Measurements from ENCODE around the gene TTC34.

The TTC34 gene

GRCh38 chr1:2606881-2607621, 194.4 kb downstream of the TTC34 start:
- TF ChIP-seq, protein P1, sequence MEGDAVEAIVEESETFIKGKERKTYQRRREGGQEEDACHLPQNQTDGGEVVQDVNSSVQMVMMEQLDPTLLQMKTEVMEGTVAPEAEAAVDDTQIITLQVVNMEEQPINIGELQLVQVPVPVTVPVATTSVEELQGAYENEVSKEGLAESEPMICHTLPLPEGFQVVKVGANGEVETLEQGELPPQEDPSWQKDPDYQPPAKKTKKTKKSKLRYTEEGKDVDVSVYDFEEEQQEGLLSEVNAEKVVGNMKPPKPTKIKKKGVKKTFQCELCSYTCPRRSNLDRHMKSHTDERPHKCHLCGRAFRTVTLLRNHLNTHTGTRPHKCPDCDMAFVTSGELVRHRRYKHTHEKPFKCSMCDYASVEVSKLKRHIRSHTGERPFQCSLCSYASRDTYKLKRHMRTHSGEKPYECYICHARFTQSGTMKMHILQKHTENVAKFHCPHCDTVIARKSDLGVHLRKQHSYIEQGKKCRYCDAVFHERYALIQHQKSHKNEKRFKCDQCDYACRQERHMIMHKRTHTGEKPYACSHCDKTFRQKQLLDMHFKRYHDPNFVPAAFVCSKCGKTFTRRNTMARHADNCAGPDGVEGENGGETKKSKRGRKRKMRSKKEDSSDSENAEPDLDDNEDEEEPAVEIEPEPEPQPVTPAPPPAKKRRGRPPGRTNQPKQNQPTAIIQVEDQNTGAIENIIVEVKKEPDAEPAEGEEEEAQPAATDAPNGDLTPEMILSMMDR (IDR thresholded peaks at IDR 0.05; ENCODE audit: low read depth, low read length), result no peak
- no peak for TF ChIP-seq EZH2phosphoT487 (IDR thresholded peaks at IDR 0.05; ENCODE audit: low read depth)
- H3K36me3 ChIP-seq (replicated peaks; ENCODE audit: low read depth, low read length), result no peaks in the 10 kb centered on the region

GRCh38 chr1:2606396-2606880, 195.1 kb downstream of the TTC34 start:
- Histone ChIP-seq H3K79me2 (ENCODE audit: low read length) (no peaks in the 10 kb centered on the region), H3K4me2 (ENCODE audit: low read length) (no peak overlapping the region), H4K20me1 (ENCODE audit: insufficient read depth, low read length) (no peaks in the 10 kb centered on the region), H3K4me1 (ENCODE audit: low read length) (no peaks in the 10 kb centered on the region), H3K27me3 (ENCODE audit: low read depth, low read length) (no peaks in the 10 kb centered on the region), H3K9ac (ENCODE audit: low read length) (no peak overlapping the region), H3K9me3 (ENCODE audit: insufficient read depth, low read length) (no peaks in the 10 kb centered on the region), H2AFZ (ENCODE audit: low read depth, low read length) (no peak overlapping the region), H3K27ac (ENCODE audit: low read length) (no peak overlapping the region), H3K4me3 (ENCODE audit: low read length) (no peak overlapping the region), H3K36me3 (replicated peaks; ENCODE audit: low read depth, low read length) (no peaks in the 10 kb centered on the region)
- TF ChIP-seq, protein P1 (IDR thresholded peaks at IDR 0.05; ENCODE audit: low read depth, low read length), result no peak
- TF ChIP-seq EZH2phosphoT487 (IDR thresholded peaks at IDR 0.05; ENCODE audit: low read depth), result no peak

More at GRCh38 chr1:2606881-2607621, 194.4 kb downstream of the TTC34 start:
- H4K20me1 ChIP-seq (ENCODE audit: insufficient read depth, low read length), result no peaks in the 10 kb centered on the region
- no peaks in the 10 kb centered on the region for H3K27me3 ChIP-seq (ENCODE audit: low read depth, low read length)
- H2AFZ ChIP-seq (ENCODE audit: low read depth, low read length), result no peak overlapping the region
- no peak overlapping the region for H3K9ac ChIP-seq (ENCODE audit: low read length)
- no peaks in the 10 kb centered on the region for H3K9me3 ChIP-seq (ENCODE audit: insufficient read depth, low read length)
- H3K79me2 ChIP-seq (ENCODE audit: low read length), result no peaks in the 10 kb centered on the region
- no peaks in the 10 kb centered on the region for H3K4me1 ChIP-seq (ENCODE audit: low read length)
- H3K4me3 ChIP-seq (ENCODE audit: low read length), result no peak overlapping the region
- no peak overlapping the region for H3K27ac ChIP-seq (ENCODE audit: low read length)
- H3K4me2 ChIP-seq (ENCODE audit: low read length), result no peak overlapping the region

- no peaks in the 10 kb centered on the region for H3K9me3 ChIP-seq (ENCODE audit: insufficient read depth, low read length)
- no peaks in the 10 kb centered on the region for H3K79me2 ChIP-seq (ENCODE audit: low read length)
- H3K4me1 ChIP-seq (ENCODE audit: low read length), result no peaks in the 10 kb centered on the region
- no peak overlapping the region for H3K4me2 ChIP-seq (ENCODE audit: low read length)
- H3K9ac ChIP-seq (ENCODE audit: low read length), result no peak overlapping the region
- no peak overlapping the region for H3K4me3 ChIP-seq (ENCODE audit: low read length)
- no peaks in the 10 kb centered on the region for H3K36me3 ChIP-seq (replicated peaks; ENCODE audit: low read depth, low read length)
- no peaks in the 10 kb centered on the region for H3K27me3 ChIP-seq (ENCODE audit: low read depth, low read length)
- no peak overlapping the region for H3K27ac ChIP-seq (ENCODE audit: low read length)
- H4K20me1 ChIP-seq (ENCODE audit: insufficient read depth, low read length), result no peaks in the 10 kb centered on the region
- TF ChIP-seq EZH2phosphoT487 (IDR thresholded peaks at IDR 0.05; ENCODE audit: low read depth), result no peak
- TF ChIP-seq, protein P1 (IDR thresholded peaks at IDR 0.05; ENCODE audit: low read depth, low read length), result no peak
- no peak overlapping the region for H2AFZ ChIP-seq (ENCODE audit: low read depth, low read length)
Observed at GRCh38 chr1:2605509-2606395, 195.7 kb downstream of the TTC34 start.
